ENCODE data around the gene SH3GL2. TPM values are rescaled to one million over a fixed set of nuclear protein-coding genes. Genes with fewer than 3 reads are reported as not detected.

Gene SH3GL2
- total RNA-seq, 1 donor from 2014 or later, result 76.2 TPM

- DNase-seq (ENCODE audit: low spot score in 2 of 2), result no peak
- FAIRE-seq, result no peak
These were observed 221.6 kb downstream of the SH3GL2 start for GRCh38 chr9:17800418-17800817.

DNA sequence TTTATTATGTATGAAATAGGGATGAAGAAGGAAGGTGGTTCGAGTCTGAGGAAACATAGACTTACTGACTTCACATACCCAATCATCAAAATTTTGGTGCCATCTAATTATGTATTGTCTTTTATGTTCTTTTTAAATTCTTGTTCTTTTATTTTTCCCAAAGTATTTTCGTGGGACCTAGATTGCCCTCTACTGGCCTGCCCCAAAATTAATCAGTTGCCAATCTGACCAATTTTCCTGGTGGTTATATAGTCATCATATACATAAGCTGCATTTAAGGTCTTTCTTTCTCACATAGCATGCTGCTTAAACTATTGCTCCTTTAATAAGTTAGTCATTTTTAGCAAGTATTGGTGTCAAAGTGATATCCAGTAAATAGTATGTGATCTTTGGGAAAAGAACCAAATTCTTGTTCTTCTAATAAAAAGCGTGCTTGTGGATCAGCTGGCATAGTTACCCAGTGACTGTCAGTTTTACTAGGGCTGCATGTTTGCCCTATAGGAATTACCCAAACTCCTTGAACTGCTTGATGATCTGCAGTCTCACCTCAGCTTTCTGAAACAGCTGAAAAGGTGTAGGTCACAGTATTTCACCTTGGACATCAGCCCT lies 223.5 kb downstream of the SH3GL2 start:
- DNase-seq (ENCODE audit: low spot score in 2 of 2) (no peak), FAIRE-seq (no peak)

DNA sequence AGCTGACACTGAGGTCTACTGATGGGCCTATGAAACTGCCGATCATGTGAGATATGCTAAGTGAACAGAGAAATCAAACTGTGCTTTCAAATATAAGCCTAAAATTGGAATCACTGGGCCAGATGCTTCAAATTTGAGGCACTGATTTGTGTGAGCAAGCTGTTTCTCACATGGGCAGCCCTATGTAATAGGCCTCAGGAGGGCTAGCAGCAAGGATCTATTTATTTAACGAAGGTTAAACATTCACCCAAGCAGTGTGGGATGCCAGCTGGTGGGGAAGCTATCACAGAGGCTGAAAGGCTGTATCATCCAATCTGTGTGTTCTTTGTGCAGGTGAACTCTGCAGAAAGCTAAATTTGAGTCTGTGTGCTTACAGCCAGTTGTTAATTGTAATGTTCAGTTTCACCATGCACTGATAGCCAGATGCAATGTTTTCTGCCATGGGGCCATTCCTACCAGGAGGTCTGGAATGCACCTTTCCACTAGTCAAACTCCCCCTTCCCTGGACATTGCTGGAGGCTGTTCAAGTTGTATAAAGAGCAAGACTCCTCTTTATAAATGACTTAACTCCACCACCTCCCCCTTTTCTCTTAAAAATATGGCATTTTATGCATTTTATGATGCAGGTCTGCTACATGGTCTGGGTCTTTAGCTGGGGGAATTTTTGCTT lies 228.9 kb downstream of the SH3GL2 start:
- no peak for FAIRE-seq
- DNase-seq (ENCODE audit: low spot score in 2 of 2), result no peak

DNA sequence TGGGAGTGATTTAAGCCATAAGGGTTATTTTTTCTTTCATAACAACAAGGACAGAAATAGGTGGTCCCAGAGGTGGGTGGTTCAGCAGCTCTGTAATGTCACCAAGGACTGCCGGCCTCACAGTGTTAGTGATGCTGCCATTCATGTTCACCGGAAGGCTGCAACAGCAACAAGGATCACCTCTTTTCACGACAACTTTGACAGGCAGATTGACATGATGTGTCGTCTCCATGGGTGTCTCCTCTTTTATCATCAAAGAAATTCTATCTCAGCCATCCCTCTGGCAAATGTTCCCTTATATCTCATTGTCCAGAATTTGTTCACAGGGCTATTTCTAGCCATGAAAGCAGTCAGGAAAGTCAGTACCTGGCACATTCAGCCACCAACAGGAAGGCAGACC lies 231.5 kb downstream of the SH3GL2 start:
- no peak for DNase-seq (ENCODE audit: low spot score in 2 of 2)
- FAIRE-seq, result no peak

DNA sequence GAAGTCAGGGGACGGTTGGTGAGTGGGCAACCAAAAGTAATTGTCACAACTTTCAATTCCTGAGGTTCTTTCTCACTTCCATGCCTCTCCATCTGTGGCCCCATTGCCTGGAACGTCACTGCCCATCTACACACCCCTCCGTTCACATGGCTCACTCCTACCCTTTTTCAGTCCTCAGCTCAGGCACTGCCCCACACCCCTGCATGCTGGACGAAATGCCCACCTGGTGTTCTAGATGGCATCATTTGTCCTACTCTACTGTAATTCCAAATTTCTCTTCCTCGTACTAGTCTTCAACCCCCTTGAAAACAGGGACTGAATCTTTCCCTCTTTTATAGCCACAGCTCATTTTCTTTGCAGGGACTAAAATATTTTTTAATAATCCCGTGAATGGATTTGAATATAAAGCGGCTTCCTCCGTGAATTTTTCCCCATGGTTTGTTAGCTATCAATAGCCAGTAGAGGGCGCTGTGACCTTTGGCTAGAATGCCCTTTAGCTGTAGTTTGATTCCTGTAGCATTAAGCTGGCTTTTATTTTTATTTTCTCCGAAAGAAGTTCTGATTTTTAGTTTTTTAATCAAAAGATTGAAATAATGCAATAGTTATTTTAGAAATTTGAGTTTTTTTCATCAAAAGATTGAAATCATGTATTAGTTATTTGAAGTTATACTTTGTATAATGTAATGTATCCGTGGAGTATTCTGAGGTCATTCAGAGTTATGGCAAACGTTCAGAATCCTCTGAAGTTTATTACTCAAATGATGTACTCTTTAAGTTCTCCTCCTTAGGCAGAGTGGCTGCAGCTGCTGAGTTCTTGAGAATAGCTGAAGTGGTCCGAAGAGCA lies 232.1 kb downstream of the SH3GL2 start:
- peak; percentile 86 for FAIRE-seq
- peak; percentile 21 to 29 for DNase-seq (ENCODE audit: low spot score in 2 of 2)

- FAIRE-seq, result no peak
- no peak for DNase-seq (ENCODE audit: low spot score in 2 of 2)
These were observed 234.9 kb downstream of the SH3GL2 start for GRCh38 chr9:17813798-17814197.

GRCh38 chr9:17816431-17817027 lies 237.7 kb downstream of the SH3GL2 start:
- no peak for DNase-seq (ENCODE audit: low spot score in 2 of 2)

DNA sequence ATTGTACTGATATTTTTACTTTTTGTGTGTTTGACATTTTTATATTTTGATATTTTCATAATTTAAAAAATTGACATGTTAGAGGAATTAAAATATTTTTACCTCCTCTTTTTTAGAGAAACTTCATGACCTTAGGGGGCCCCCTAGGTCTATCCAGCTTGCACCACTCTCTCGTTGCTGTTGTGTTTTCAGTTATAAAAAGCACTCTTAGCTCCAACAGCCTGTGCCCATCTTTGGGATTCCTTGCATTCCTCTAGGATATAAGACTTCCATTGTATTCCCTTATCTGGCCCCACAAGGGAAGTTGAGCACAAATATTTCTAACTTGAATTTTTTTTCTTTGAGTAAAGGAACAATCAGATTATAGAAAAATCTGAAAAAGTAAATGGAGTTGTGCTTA lies 245.3 kb downstream of the SH3GL2 start:
- FAIRE-seq, result no peak
- no peak for DNase-seq (ENCODE audit: low spot score in 2 of 2)

More at GRCh38 chr9:17816431-17817027, 237.7 kb downstream of the SH3GL2 start:
- no peak for FAIRE-seq

GRCh38 chr9:17824616-17825264 lies 245.9 kb downstream of the SH3GL2 start:
- DNase-seq (ENCODE audit: low spot score in 2 of 2), result no peak
- no peak for FAIRE-seq

- FAIRE-seq (no peak), DNase-seq (ENCODE audit: low spot score in 2 of 2) (no peak)
These were observed 246.4 kb downstream of the SH3GL2 start for GRCh38 chr9:17825265-17825659.

DNA sequence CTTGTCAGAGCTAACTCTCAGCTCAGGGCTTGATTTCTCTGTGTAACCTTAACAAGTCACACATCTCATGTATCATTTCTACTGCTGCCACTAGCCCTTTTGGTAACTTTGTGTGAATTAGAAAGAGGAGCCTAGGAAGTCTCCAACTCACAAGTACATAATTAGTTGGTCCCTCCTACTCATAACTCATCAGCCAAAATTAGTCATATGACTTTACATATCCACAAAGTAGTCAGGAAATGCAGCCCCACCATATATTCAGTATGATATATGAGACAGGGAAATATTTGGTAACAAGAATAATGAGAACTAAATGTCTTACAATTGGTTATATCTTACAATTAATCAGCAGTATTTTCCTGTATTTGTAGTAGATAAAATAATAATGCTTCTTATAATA lies 250.2 kb downstream of the SH3GL2 start:
- no peak for FAIRE-seq
- no peak for DNase-seq (ENCODE audit: low spot score in 2 of 2)

- no peak for DNase-seq (ENCODE audit: low spot score in 2 of 2)
- no peak for FAIRE-seq
These were observed 251.0 kb downstream of the SH3GL2 start for GRCh38 chr9:17829812-17830385.

- no peak for FAIRE-seq
- no peak for DNase-seq (ENCODE audit: low spot score in 2 of 2)
These were observed 253.9 kb downstream of the SH3GL2 start for GRCh38 chr9:17832812-17833211.

DNA sequence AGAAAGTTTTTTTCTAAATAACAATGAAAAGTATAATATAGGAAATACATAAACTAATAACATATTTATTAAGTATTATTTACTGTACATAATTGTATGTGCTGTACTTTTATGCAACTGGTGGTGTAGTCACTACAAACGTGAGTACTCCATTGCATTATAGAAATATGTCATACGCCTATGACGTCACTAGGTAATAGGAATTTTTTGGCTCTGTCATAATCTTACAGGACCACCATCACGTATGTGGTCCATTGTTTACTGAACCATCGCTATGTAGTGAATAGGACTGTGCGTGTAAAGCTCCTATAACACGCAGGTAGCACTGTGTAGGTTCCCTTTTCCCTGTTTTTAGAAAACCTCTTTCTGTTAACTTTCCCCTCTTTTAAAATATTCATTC lies 255.0 kb downstream of the SH3GL2 start:
- DNase-seq (ENCODE audit: low spot score in 2 of 2) (no peak), FAIRE-seq (no peak)

DNA sequence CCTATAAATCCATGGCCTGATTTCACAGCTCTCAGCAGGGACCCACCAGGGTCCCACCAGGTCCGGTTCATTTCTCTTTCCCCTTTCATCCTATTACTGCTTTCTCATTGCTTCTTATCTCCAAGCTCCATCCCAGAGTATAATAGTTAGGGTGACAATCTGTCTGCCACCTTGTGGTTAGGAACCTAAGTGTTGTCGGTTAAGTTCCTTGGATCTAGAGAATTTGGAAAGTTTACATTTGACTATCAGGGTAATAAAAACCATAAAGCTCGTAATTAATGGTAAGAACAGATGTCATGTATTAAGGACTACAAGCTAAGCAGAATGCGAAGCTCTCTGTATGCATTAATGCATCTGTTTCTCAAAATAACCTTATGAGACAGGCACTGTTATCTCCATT lies 259.1 kb downstream of the SH3GL2 start:
- DNase-seq (ENCODE audit: low spot score in 2 of 2), result no peak
- no peak for FAIRE-seq

DNA sequence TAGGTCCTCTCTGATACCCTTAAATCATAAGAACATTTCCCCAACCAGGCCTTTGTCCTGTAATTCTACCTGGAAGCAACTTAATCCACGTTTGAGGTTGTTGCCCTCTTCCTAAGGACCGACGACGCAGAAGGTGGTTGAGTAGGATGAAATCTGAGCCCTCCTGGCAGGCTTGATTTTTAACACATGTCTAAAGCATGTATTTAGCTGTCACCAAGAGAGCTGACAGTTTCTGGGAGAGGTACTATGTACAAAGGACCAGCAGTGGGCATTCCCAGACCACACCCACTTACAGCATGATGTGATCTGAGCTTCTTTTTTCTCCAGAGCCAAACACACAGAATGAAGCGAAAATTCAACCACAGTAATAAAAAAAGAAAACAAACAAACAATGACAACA lies 260.9 kb downstream of the SH3GL2 start:
- DNase-seq (ENCODE audit: low spot score in 2 of 2) (no peak), FAIRE-seq (no peak)

- FAIRE-seq, result no peak
- no peak for DNase-seq (ENCODE audit: low spot score in 2 of 2)
These were observed 264.4 kb downstream of the SH3GL2 start for GRCh38 chr9:17843236-17843635.

Measured in frontal cortex (tissue), 4 donors.